Nephron (organoid): ENCODE data around the gene TPM1.

ENCODE experiments used
- H3K27ac Mint-ChIP-seq, 3 experiments: 2 replicates each; pipeline ENCODE4 v1.8.0; 2020; ENCODE audit warnings: mixed read lengths in 3 of 3, mild to moderate bottlenecking in 2 of 3, moderate library complexity in 1 of 3
- H3K27me3 Mint-ChIP-seq: 2 replicates; pipeline ENCODE4 v1.8.0; 2021; ENCODE audit warnings: low read depth, mild to moderate bottlenecking, moderate library complexity, mixed read lengths
- H3K36me3 Mint-ChIP-seq: 2 replicates; pipeline ENCODE4 v1.8.0; 2020; ENCODE audit warnings: low read depth, mixed read lengths
- H3K4me1 Mint-ChIP-seq: 2 replicates; pipeline ENCODE4 v1.8.0; 2020; ENCODE audit warnings: mixed read lengths
- H3K4me3 Mint-ChIP-seq, 3 experiments: 2 replicates each; pipeline ENCODE4 v1.8.0; 2020; ENCODE audit warnings: mild to moderate bottlenecking in 3 of 3, mixed read lengths in 3 of 3, moderate library complexity in 2 of 3
- H3K9me3 Mint-ChIP-seq: 2 replicates; pipeline ENCODE4 v1.8.0; 2020; ENCODE audit warnings: mixed read lengths
- CTCF ChIP-seq, 3 experiments: fragments of 200-600 bp; sonication (generic); IDR thresholded peaks; one replicate each; pipeline ENCODE4 v1.5.0; 2021; ENCODE audit warnings: antibody characterized with exemption in 3 of 3; ENCODE audit not compliant: unreplicated experiment in 3 of 3

The TPM1 gene

GRCh38 chr15:62998262-62998890 lies 44.2 kb upstream of the TPM1 start:
- Mint-ChIP-seq H3K27me3 (no peaks in the 10 kb centered on the region), H3K9me3 (no peaks in the 10 kb centered on the region), H3K4me1 (peaks cover 19% of the 10 kb centered on the region), H3K4me3 (no peak overlapping the region), H3K27ac (peak overlapping the region; percentile 11 to 84 (median 79)), H3K36me3 (no peaks in the 10 kb centered on the region)
- no peak for TF ChIP-seq CTCF (IDR thresholded peaks at IDR 0.05; ENCODE audit: unreplicated experiment in 3 of 3)

- H3K4me1 Mint-ChIP-seq, result peaks cover 24% of the 10 kb centered on the region
- H3K36me3 Mint-ChIP-seq, result no peaks in the 10 kb centered on the region
- TF ChIP-seq CTCF (IDR thresholded peaks at IDR 0.05; ENCODE audit: unreplicated experiment in 3 of 3), result no peak
- H3K27me3 Mint-ChIP-seq, result no peaks in the 10 kb centered on the region
- peak overlapping the region; percentile 33 to 84 (median 47) for H3K27ac Mint-ChIP-seq
- no peaks in the 10 kb centered on the region for H3K9me3 Mint-ChIP-seq
- no peak overlapping the region for H3K4me3 Mint-ChIP-seq
These were observed 43.4 kb upstream of the TPM1 start for GRCh38 chr15:62999178-62999577.

GRCh38 chr15:62999923-63000561 lies 42.5 kb upstream of the TPM1 start:
- H3K4me1 Mint-ChIP-seq, result peaks cover 32% of the 10 kb centered on the region
- H3K36me3 Mint-ChIP-seq, result no peaks in the 10 kb centered on the region
- H3K27me3 Mint-ChIP-seq, result no peaks in the 10 kb centered on the region

GRCh38 chr15:63000706-63001105 lies 41.8 kb upstream of the TPM1 start:
- Mint-ChIP-seq H3K27me3 (no peaks in the 10 kb centered on the region), H3K27ac (no peak overlapping the region), H3K4me1 (peaks cover 36% of the 10 kb centered on the region), H3K9me3 (no peaks in the 10 kb centered on the region), H3K4me3 (no peak overlapping the region), H3K36me3 (no peaks in the 10 kb centered on the region)
- no peak for TF ChIP-seq CTCF (IDR thresholded peaks at IDR 0.05; ENCODE audit: unreplicated experiment in 3 of 3)

More at GRCh38 chr15:62999923-63000561, 42.5 kb upstream of the TPM1 start:
- no peaks in the 10 kb centered on the region for H3K9me3 Mint-ChIP-seq
- TF ChIP-seq CTCF (IDR thresholded peaks at IDR 0.05; ENCODE audit: unreplicated experiment in 3 of 3), result no peak
- peak overlapping the region; percentile 33 to 47 (median 43) for H3K27ac Mint-ChIP-seq
- no peak overlapping the region for H3K4me3 Mint-ChIP-seq

- H3K4me3 Mint-ChIP-seq, result no peak overlapping the region
- no peak for TF ChIP-seq CTCF (IDR thresholded peaks at IDR 0.05; ENCODE audit: unreplicated experiment in 3 of 3)
- H3K36me3 Mint-ChIP-seq, result no peaks in the 10 kb centered on the region
These were observed 38.3 kb upstream of the TPM1 start for GRCh38 chr15:63004211-63004610.

More at GRCh38 chr15:63004211-63004610, 38.3 kb upstream of the TPM1 start:
- peak overlapping the region in 2 of 3 experiments; percentile 16 to 64 for H3K27ac Mint-ChIP-seq
- peaks cover 33% of the 10 kb centered on the region for H3K4me1 Mint-ChIP-seq
- H3K27me3 Mint-ChIP-seq, result peaks cover 8% of the 10 kb centered on the region
- no peaks in the 10 kb centered on the region for H3K9me3 Mint-ChIP-seq
